Stimulated activated CD8-positive, alpha-beta memory T cell treated with anti-CD3 and anti-CD28 coated beads, Interleukin-4, amount 100 ng/mL, for 24 hours (primary cell): ENCODE data around the gene SBF2.
A peak's percentile ranks its signal among the peaks of the same experiment; 100 is the strongest.

Experiments used
- DNase-seq: peaks from one replicate; pipeline ENCODE4 v3.0.0-alpha.2; 2020; ENCODE audit warnings: low read depth

The SBF2 gene

GRCh38 chr11:10293423-10294289, at the start of gene SBF2:
TSS of gene SBF2 (minus strand) at chr11:10294219. CDS start at chr11:10294069, 150 bp downstream.
- DNase-seq, result peak; percentile 69

- DNase-seq, result no peak
Measured at GRCh38 chr11:10338287-10338686, 44.3 kb upstream of the SBF2 start.

- no peak for DNase-seq
Measured at GRCh38 chr11:10333490-10333889, 39.5 kb upstream of the SBF2 start.

- DNase-seq, result no peak
Measured at GRCh38 chr11:10331548-10332289, 37.7 kb upstream of the SBF2 start.

GRCh38 chr11:10329935-10330334, 35.9 kb upstream of the SBF2 start:
- DNase-seq, result no peak

GRCh38 chr11:10329356-10329755, 35.3 kb upstream of the SBF2 start:
- DNase-seq, result no peak

- DNase-seq, result no peak
Measured at GRCh38 chr11:10328314-10329098, 34.5 kb upstream of the SBF2 start.

GRCh38 chr11:10327254-10327653, 33.2 kb upstream of the SBF2 start:
- DNase-seq, result no peak

- DNase-seq, result no peak
Measured at GRCh38 chr11:10326012-10326964, 32.3 kb upstream of the SBF2 start.

- no peak for DNase-seq
Measured at GRCh38 chr11:10325277-10326011, 31.4 kb upstream of the SBF2 start.

- no peak for DNase-seq
Measured at GRCh38 chr11:10324474-10324873, 30.5 kb upstream of the SBF2 start.

GRCh38 chr11:10323793-10324170, 29.8 kb upstream of the SBF2 start:
- no peak for DNase-seq

- DNase-seq, result no peak
Measured at GRCh38 chr11:10322830-10323792, 29.1 kb upstream of the SBF2 start.

GRCh38 chr11:10322401-10322800, 28.4 kb upstream of the SBF2 start:
- no peak for DNase-seq

GRCh38 chr11:10320736-10321465, 26.9 kb upstream of the SBF2 start:
- no peak for DNase-seq

- DNase-seq, result no peak
Measured at GRCh38 chr11:10319702-10320558, 25.9 kb upstream of the SBF2 start.

- no peak for DNase-seq
Measured at GRCh38 chr11:10318527-10318802, 24.4 kb upstream of the SBF2 start.
